OCI-LY7 (cell line): ENCODE data around the gene CD8B.
"Not testable (repeated sequence)": the region's sequence is repeated elsewhere in the genome, so short reads cannot be mapped to it uniquely, and the experiment has no call there.

Experiments used
- EZH2phosphoT487 ChIP-seq: fragments of 200-600 bp; sonication (generic); IDR thresholded peaks from 2 replicates; pipeline ENCODE4 v1.6.1; 2018; ENCODE audit warnings: low read depth, borderline replicate concordance, mild to moderate bottlenecking, mixed run types, antibody characterized with exemption, low read length, moderate library complexity, mixed read lengths
- TF ChIP-seq, protein P1 (sequence below): fragments of 200-600 bp; sonication (generic); conservative IDR thresholded peaks from 2 replicates; pipeline ENCODE4 v1.5.1; 2014; ENCODE audit warnings: mild to moderate bottlenecking, antibody characterized with exemption, low read length, moderate library complexity, mixed read lengths

DNA sequence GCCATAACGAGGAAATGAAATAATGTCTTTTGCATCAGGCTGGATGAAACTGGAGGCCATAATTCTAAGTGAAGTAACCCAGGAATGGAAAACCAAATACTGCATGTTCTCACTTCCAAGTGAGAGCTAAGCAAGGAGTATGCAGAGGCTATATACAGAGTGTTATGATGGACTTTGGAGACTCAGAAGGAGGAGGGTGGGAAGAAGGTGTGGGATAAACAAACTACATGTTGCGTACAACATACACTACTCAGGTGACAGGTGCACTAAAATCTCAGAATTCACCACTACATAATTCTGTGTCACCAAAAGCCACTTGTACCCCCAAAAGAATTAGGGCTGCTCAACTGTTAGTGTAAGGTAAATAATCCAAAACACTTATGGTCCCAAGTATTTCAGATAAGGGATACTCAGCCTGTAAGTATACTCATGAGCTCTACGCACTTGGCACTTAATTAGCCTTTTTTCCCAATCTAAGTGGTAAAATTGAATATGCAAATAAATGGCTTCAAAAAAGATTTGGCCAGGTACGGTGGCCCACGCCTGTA lies 20.5 kb upstream of the CD8B start:
- TF ChIP-seq, protein P1, sequence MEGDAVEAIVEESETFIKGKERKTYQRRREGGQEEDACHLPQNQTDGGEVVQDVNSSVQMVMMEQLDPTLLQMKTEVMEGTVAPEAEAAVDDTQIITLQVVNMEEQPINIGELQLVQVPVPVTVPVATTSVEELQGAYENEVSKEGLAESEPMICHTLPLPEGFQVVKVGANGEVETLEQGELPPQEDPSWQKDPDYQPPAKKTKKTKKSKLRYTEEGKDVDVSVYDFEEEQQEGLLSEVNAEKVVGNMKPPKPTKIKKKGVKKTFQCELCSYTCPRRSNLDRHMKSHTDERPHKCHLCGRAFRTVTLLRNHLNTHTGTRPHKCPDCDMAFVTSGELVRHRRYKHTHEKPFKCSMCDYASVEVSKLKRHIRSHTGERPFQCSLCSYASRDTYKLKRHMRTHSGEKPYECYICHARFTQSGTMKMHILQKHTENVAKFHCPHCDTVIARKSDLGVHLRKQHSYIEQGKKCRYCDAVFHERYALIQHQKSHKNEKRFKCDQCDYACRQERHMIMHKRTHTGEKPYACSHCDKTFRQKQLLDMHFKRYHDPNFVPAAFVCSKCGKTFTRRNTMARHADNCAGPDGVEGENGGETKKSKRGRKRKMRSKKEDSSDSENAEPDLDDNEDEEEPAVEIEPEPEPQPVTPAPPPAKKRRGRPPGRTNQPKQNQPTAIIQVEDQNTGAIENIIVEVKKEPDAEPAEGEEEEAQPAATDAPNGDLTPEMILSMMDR: not testable (repeated sequence)
- not testable (repeated sequence) for TF ChIP-seq EZH2phosphoT487
